IMR-90 (cell line): ENCODE measurements around the gene CCL5. TPM values are rescaled to one million over a fixed set of nuclear protein-coding genes. Genes with fewer than 3 reads are reported as not detected.

Experiments
- ATAC-seq: fragments of 200-7000 bp; cut with Tn5 transposase; 2 replicates; pipeline ENCODE4 v1.9.1; 2020; ENCODE audit warnings: low read depth, mild to moderate bottlenecking, moderate library complexity
- BruUV-seq: library from RNA; stranded (reverse); fragments of 400-500 nt; replicated peaks from 2 replicates; lab custom pipeline; 2021; lab: Mats Ljungman, UMichigan
- CTCF ChIA-PET: fragments of 300-600 bp; formaldehyde crosslinking; extraction: SDS; loops from one replicate; lab custom pipeline; 2021; ENCODE audit warnings: antibody characterized with exemption; lab: Yijun Ruan, JAX
- POLR2A ChIA-PET: fragments of 300-600 bp; sonication (Branson Sonifier 250); formaldehyde crosslinking; loops from one replicate; lab custom pipeline; 2022; ENCODE audit warnings: antibody characterized with exemption; ENCODE audit not compliant: unreplicated experiment; lab: Charles Lee
- DNase-seq: peaks from one replicate; pipeline ENCODE4 v3.0.0; 2013
- H2AFZ ChIP-seq: replicated peaks from 2 replicates; pipeline ENCODE3; 2013; ENCODE audit warnings: low read length, mild to moderate bottlenecking; ENCODE audit not compliant: poor library complexity
- H2AK5ac ChIP-seq: 2 replicates; pipeline ENCODE4 v1.6.1; 2013; ENCODE audit warnings: low read depth, low read length, inconsistent platforms
- H2AK9ac ChIP-seq: replicated peaks from 2 replicates; pipeline ENCODE3; 2013; ENCODE audit warnings: mild to moderate bottlenecking, low read depth, low read length, moderate library complexity; ENCODE audit not compliant: poor library complexity
- H2BK120ac ChIP-seq: 2 replicates; pipeline ENCODE4 v1.6.1; 2013; ENCODE audit warnings: low read depth, low read length, inconsistent platforms
- H2BK15ac ChIP-seq: 3 replicates; pipeline ENCODE4 v1.6.1; 2013; ENCODE audit warnings: low read depth, low read length, inconsistent platforms
- H2BK20ac ChIP-seq: 2 replicates; pipeline ENCODE4 v1.6.1; 2013; ENCODE audit warnings: low read depth, mild to moderate bottlenecking, inconsistent platforms, low read length, moderate library complexity
- H2BK5ac ChIP-seq: 2 replicates; pipeline ENCODE4 v1.6.1; 2013; ENCODE audit warnings: mild to moderate bottlenecking, low read depth, low read length, inconsistent platforms; ENCODE audit not compliant: poor library complexity, severe bottlenecking
- H3K14ac ChIP-seq: replicated peaks from 2 replicates; pipeline ENCODE4 v1.6.1; 2013; ENCODE audit warnings: low read depth, low read length, inconsistent platforms
- H3K18ac ChIP-seq: 2 replicates; pipeline ENCODE4 v1.6.1; 2013; ENCODE audit warnings: low read depth, low read length, control low read depth
- H3K23ac ChIP-seq: 2 replicates; pipeline ENCODE4 v1.6.1; 2013; ENCODE audit warnings: low read depth, low read length, inconsistent platforms
- H3K27ac ChIP-seq: 2 replicates; pipeline ENCODE4 v1.5.1; 2013; ENCODE audit warnings: mild to moderate bottlenecking, control low read depth, low read length; ENCODE audit not compliant: insufficient read depth
- H3K27me3 ChIP-seq: 2 replicates; pipeline ENCODE4 v1.6.1; 2013; ENCODE audit warnings: low read length; ENCODE audit not compliant: control insufficient read depth, insufficient read depth
- H3K36me3 ChIP-seq: 2 replicates; pipeline ENCODE4 v1.6.1; 2013; ENCODE audit warnings: low read length, mixed read lengths; ENCODE audit not compliant: control insufficient read depth, insufficient read depth
- H3K4ac ChIP-seq: 2 replicates; pipeline ENCODE4 v1.6.1; 2013; ENCODE audit warnings: low read depth, low read length, inconsistent platforms
- H3K4me1 ChIP-seq: 2 replicates; pipeline ENCODE4 v1.6.1; 2013; ENCODE audit warnings: low read length, mixed read lengths; ENCODE audit not compliant: control insufficient read depth, insufficient read depth
- H3K4me2 ChIP-seq: 2 replicates; pipeline ENCODE4 v1.6.1; 2013; ENCODE audit warnings: low read depth, mild to moderate bottlenecking, control low read depth, low read length, moderate library complexity
- H3K4me3 ChIP-seq: 2 replicates; pipeline ENCODE4 v1.5.1; 2013; ENCODE audit warnings: low read depth, mild to moderate bottlenecking, control low read depth, low read length, moderate library complexity; ENCODE audit not compliant: insufficient read depth
- H3K56ac ChIP-seq: 2 replicates; pipeline ENCODE4 v1.6.1; 2013; ENCODE audit warnings: low read length, inconsistent platforms; ENCODE audit not compliant: insufficient read depth; ENCODE audit errors: extremely low read depth
- H3K79me1 ChIP-seq, 2 experiments: 2 replicates each; pipeline ENCODE4 v1.6.1; 2013; ENCODE audit warnings: low read length in 2 of 2, inconsistent platforms in 1 of 2, low read depth in 1 of 2
- H3K9ac ChIP-seq: 2 replicates; pipeline ENCODE4 v1.6.1; 2013; ENCODE audit warnings: low read depth, low read length, control low read depth
- H3K9me1 ChIP-seq: 2 replicates; pipeline ENCODE4 v1.6.1; 2013; ENCODE audit warnings: low read length, inconsistent platforms; ENCODE audit not compliant: insufficient read depth
- H3K9me3 ChIP-seq: 2 replicates; pipeline ENCODE4 v1.6.1; 2013; ENCODE audit warnings: low read length; ENCODE audit not compliant: control insufficient read depth, insufficient read depth
- H4K20me1 ChIP-seq: 2 replicates; pipeline ENCODE4 v1.6.1; 2013; ENCODE audit warnings: low read length, inconsistent platforms; ENCODE audit not compliant: insufficient read depth
- H4K5ac ChIP-seq: 2 replicates; pipeline ENCODE4 v1.6.1; 2013; ENCODE audit warnings: mild to moderate bottlenecking, low read depth, low read length, control low read depth
- H4K8ac ChIP-seq, 2 experiments: 2 replicates each; pipeline ENCODE4 v1.6.1; 2013; ENCODE audit warnings: low read depth in 2 of 2, low read length in 2 of 2, control low read depth in 1 of 2, inconsistent platforms in 1 of 2
- H4K91ac ChIP-seq: 2 replicates; pipeline ENCODE4 v1.6.1; 2013; ENCODE audit warnings: low read depth, low read length, inconsistent platforms; ENCODE audit not compliant: insufficient read depth
- BHLHE40 ChIP-seq: fragments of 150-350 bp; IDR thresholded peaks from 2 replicates; pipeline ENCODE4 v1.6.1; 2016; ENCODE audit warnings: mild to moderate bottlenecking, low read depth, low read length
- CHD1 ChIP-seq: IDR thresholded peaks from 2 replicates; pipeline ENCODE4 v1.6.1; 2012; ENCODE audit warnings: low read depth, low read length, improper control_type of control experiment
- FOS ChIP-seq: fragments of 150-350 bp; IDR thresholded peaks from 2 replicates; pipeline ENCODE4 v1.6.1; 2016; ENCODE audit warnings: low read depth, low read length
- MAFK ChIP-seq: IDR thresholded peaks from 2 replicates; pipeline ENCODE4 v1.6.1; 2012; ENCODE audit warnings: low read depth, low read length, improper control_type of control experiment
- MAZ ChIP-seq: IDR thresholded peaks from 2 replicates; pipeline ENCODE4 v1.6.1; 2012; ENCODE audit warnings: low read depth, mild to moderate bottlenecking, low read length, improper control_type of control experiment, moderate library complexity, borderline replicate concordance
- MXI1 ChIP-seq: IDR thresholded peaks from 2 replicates; pipeline ENCODE4 v1.6.1; 2012; ENCODE audit warnings: low read depth, mild to moderate bottlenecking, low read length, moderate library complexity, borderline replicate concordance
- NFE2L2 ChIP-seq: fragments of 150-350 bp; IDR thresholded peaks from 2 replicates; pipeline ENCODE4 v1.6.1; 2016; ENCODE audit warnings: low read depth, mild to moderate bottlenecking, low read length
- POLR2A ChIP-seq: IDR thresholded peaks from 2 replicates; pipeline ENCODE4 v1.6.1; 2012; ENCODE audit warnings: mild to moderate bottlenecking, low read depth, low read length
- RAD21 ChIP-seq: IDR thresholded peaks from 2 replicates; pipeline ENCODE4 v1.6.1; 2012; ENCODE audit warnings: low read length, improper control_type of control experiment
- RFX5 ChIP-seq: IDR thresholded peaks from 2 replicates; pipeline ENCODE4 v1.8.0; 2012; ENCODE audit warnings: low read depth, mild to moderate bottlenecking, low read length, moderate library complexity
- WGBS, 2 experiments: methylation state at CpG; one replicate each; pipeline versions ENCODE4 v1.1.5 to v1.1.7; 2013; ENCODE audit warnings: missing lambda C conversion rate in 2 of 2; ENCODE audit not compliant: insufficient read length in 1 of 2; ENCODE audit errors: extremely low coverage in 2 of 2; 5-methylcytosine and 5-hydroxymethylcytosine counted together
- dilution Hi-C: fragments of 300-500 bp; cut with HindIII; formaldehyde crosslinking; loops from one replicate; pipeline ENCODE4 v1.14.3; 2018; ENCODE audit warnings: low sequenced_read_pairs; ENCODE audit not compliant: unreplicated experiment
- in situ Hi-C: fragments of 300-500 bp; cut with MboI; formaldehyde crosslinking; loops from 3 replicates; pipeline ENCODE4 v1.14.3; 2019; ENCODE audit warnings: low sequenced_read_pairs, inconsistent platforms, mixed read lengths
- intact Hi-C: fragments of 100-400 bp; cut with micrococcal nuclease; formaldehyde crosslinking; loops from 2 replicates; pipeline ENCODE4 v1.10.0; 2022
- polyA plus RNA-seq, 3 experiments: library from polyadenylated mRNA; depleted of rRNA; stranded (reverse); fragments of >200 nt; gene quantifications; 2 replicates each; pipeline ENCODE4 v1.2.3, GENCODE V29; 2012; ENCODE audit warnings: low replicate concordance in 1 of 3
- total RNA-seq: library from RNA; depleted of rRNA; stranded (reverse); fragments of >200 nt; gene quantifications from 2 replicates; pipeline ENCODE4 v1.2.3, GENCODE V29; 2012
- TF ChIP-seq, protein P1 (sequence below): fragments of 150-350 bp; IDR thresholded peaks from 2 replicates; pipeline ENCODE4 v1.6.1; 2016; ENCODE audit warnings: low read depth, mild to moderate bottlenecking, low read length, moderate library complexity, borderline replicate concordance
- TF ChIP-seq, protein P2 (sequence below): conservative IDR thresholded peaks from 2 replicates; pipeline ENCODE4 v1.5.1; 2012; ENCODE audit warnings: mild to moderate bottlenecking, low read depth, low read length, improper control_type of control experiment
- TF ChIP-seq, protein P3 (sequence below): fragments of 150-350 bp; IDR thresholded peaks from 2 replicates; pipeline ENCODE4 v1.6.1; 2017; ENCODE audit warnings: mild to moderate bottlenecking, antibody characterized with exemption, low read length, low read depth

CCL5 gene
- total and polyA plus RNA-seq, 2 of the 4 experiments (the other 2 are of a cell fraction), result not detected

DNA sequence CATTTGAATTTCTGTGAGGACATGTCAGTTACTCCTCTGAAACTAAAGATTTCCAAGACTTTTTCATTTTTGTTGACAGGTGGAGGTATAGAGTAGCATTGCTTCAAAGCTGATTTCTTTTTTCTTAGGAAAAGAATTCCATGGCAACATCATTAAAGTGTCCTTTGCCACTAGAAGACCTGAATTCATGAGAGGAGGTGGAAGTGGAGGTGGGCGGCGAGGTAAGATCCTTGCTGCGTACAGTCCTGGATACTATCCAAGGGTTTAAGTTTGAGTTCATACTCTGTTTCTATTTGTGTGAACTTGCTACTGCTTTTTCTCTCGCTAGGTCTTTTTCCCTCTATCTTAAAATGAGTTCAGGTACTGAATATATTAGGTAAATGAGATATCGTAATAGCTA is 37.9 kb downstream of the CCL5 start:
- no TSS peak for BruUV-seq
- H2AFZ ChIP-seq, result no peak overlapping the region
- no peak overlapping the region for H4K8ac ChIP-seq
- in situ Hi-C loops (no loop called here), intact Hi-C loops (no loop called here), dilution Hi-C loops (no loop called here)
- H3K14ac ChIP-seq, result no peak overlapping the region
- peaks cover 57% of the 10 kb centered on the region for H3K36me3 ChIP-seq
- H3K4ac ChIP-seq, result no peak overlapping the region
- H3K9me3 ChIP-seq, result no peaks in the 10 kb centered on the region
- ChIA-PET POLR2A (interaction anchor here (0.7 kb wide), 1 partner anchor 13 kb away, joined by 3 read pairs; no protein-coding TSS in a partner anchor), CTCF (no interaction called here)
- no peak overlapping the region for H2BK120ac ChIP-seq
- no peak overlapping the region for H3K18ac ChIP-seq
- peaks cover 4% of the 10 kb centered on the region; the same call in 1 of the 2 replicates for H4K20me1 ChIP-seq
- no peak overlapping the region for H3K9ac ChIP-seq
- no peak overlapping the region for H2BK5ac ChIP-seq
- H3K4me2 ChIP-seq, result no peak overlapping the region
- DNase-seq, result no peak
- peaks cover 5 to 11% of the 10 kb centered on the region in 2 experiments; a peak in 2 of 4 replicates for H3K79me1 ChIP-seq
- H2BK15ac ChIP-seq, result no peak overlapping the region
- no peak overlapping the region for H2AK5ac ChIP-seq
- ATAC-seq, result no peak
- H4K5ac ChIP-seq, result no peak overlapping the region
- TF ChIP-seq RFX5, result no peak
- no peak for TF ChIP-seq CHD1
- TF ChIP-seq BHLHE40, result no peak
- TF ChIP-seq POLR2A, result no peak
- TF ChIP-seq, protein P1, sequence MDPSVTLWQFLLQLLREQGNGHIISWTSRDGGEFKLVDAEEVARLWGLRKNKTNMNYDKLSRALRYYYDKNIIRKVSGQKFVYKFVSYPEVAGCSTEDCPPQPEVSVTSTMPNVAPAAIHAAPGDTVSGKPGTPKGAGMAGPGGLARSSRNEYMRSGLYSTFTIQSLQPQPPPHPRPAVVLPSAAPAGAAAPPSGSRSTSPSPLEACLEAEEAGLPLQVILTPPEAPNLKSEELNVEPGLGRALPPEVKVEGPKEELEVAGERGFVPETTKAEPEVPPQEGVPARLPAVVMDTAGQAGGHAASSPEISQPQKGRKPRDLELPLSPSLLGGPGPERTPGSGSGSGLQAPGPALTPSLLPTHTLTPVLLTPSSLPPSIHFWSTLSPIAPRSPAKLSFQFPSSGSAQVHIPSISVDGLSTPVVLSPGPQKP, result no peak
- TF ChIP-seq MXI1, result no peak
- no peak for TF ChIP-seq RAD21
- no peak for TF ChIP-seq NFE2L2
- TF ChIP-seq, protein P2, sequence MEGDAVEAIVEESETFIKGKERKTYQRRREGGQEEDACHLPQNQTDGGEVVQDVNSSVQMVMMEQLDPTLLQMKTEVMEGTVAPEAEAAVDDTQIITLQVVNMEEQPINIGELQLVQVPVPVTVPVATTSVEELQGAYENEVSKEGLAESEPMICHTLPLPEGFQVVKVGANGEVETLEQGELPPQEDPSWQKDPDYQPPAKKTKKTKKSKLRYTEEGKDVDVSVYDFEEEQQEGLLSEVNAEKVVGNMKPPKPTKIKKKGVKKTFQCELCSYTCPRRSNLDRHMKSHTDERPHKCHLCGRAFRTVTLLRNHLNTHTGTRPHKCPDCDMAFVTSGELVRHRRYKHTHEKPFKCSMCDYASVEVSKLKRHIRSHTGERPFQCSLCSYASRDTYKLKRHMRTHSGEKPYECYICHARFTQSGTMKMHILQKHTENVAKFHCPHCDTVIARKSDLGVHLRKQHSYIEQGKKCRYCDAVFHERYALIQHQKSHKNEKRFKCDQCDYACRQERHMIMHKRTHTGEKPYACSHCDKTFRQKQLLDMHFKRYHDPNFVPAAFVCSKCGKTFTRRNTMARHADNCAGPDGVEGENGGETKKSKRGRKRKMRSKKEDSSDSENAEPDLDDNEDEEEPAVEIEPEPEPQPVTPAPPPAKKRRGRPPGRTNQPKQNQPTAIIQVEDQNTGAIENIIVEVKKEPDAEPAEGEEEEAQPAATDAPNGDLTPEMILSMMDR, result no peak
- TF ChIP-seq, protein P3, sequence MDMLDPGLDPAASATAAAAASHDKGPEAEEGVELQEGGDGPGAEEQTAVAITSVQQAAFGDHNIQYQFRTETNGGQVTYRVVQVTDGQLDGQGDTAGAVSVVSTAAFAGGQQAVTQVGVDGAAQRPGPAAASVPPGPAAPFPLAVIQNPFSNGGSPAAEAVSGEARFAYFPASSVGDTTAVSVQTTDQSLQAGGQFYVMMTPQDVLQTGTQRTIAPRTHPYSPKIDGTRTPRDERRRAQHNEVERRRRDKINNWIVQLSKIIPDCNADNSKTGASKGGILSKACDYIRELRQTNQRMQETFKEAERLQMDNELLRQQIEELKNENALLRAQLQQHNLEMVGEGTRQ, result no peak
- TF ChIP-seq FOS, result no peak
- TF ChIP-seq MAZ, result no peak
- no peak for TF ChIP-seq MAFK
- H3K4me1 ChIP-seq, result no peaks in the 10 kb centered on the region
- H4K91ac ChIP-seq, result no peak overlapping the region
- H3K23ac ChIP-seq, result no peak overlapping the region
- no peak overlapping the region for H2AK9ac ChIP-seq
- no peaks in the 10 kb centered on the region for H3K9me1 ChIP-seq
- H3K27me3 ChIP-seq, result no peaks in the 10 kb centered on the region
- no peak overlapping the region for H3K56ac ChIP-seq
- H3K4me3 ChIP-seq, result no peak overlapping the region
- 100% methylated on average over 1 of the region's 5 CpGs; no CpG with 5 or more reads in 1 of the 2 experiments for WGBS, 2 experiments
- no peak overlapping the region for H2BK20ac ChIP-seq
- no peak overlapping the region for H3K27ac ChIP-seq
